Measurements from ENCODE around the gene BAZ2B. TPM values are rescaled to one million over a fixed set of nuclear protein-coding genes. Genes with fewer than 3 reads are reported as not detected.
A peak's percentile ranks its signal among the peaks of the same experiment; 100 is the strongest.

BAZ2B gene
- polyA plus RNA-seq, 1 of the 3 experiments (the other 2 are of a cell fraction): 10.2 TPM

GRCh38 chr2:159620796-159621195, 4.4 kb upstream of the BAZ2B start (continued):
- TF ChIP-seq PBX3 (IDR thresholded peaks at IDR 0.05) (no peak), SIN3A (IDR thresholded peaks at IDR 0.05; ENCODE audit: borderline replicate concordance, low read depth, low read length) (no peak), RCOR1 (IDR thresholded peaks at IDR 0.05; ENCODE audit: low read length) (no peak), USF2 (IDR thresholded peaks at IDR 0.05; ENCODE audit: borderline replicate concordance, low read depth, low read length) (no peak)

GRCh38 chr2:159617646-159618045, 1.3 kb upstream of the BAZ2B start:
- H3K9me3 ChIP-seq: no peaks in the 10 kb centered on the region
- H3K4me3 ChIP-seq (ENCODE audit: low read depth in 2 of 2, low read length in 1 of 2): peak overlapping the region; percentile 80 to 85
- H3K4me2 ChIP-seq: peak overlapping the region; percentile 78
- H3K79me2 ChIP-seq (ENCODE audit: insufficient read depth): peaks cover 43% of the 10 kb centered on the region
- no peaks in the 10 kb centered on the region for H4K20me1 ChIP-seq (ENCODE audit: insufficient read depth)
- H3K4me1 ChIP-seq (ENCODE audit: control insufficient read depth in 1 of 2, insufficient read depth in 2 of 2, low read depth in 1 of 2, low read length in 1 of 2): peaks cover 4 to 10% of the 10 kb centered on the region in 2 experiments; a peak in 2 of 4 replicates
- ChIA-PET CTCF (interaction anchor here (1.3 to 2.9 kb wide), 3 partner anchors 10 to 95 kb away, joined by 3 to 11 read pairs (median 3); partner anchors contain the start of gene MARCHF7), POLR2A (interaction anchor here (1.0 kb wide), 1 partner anchor 94 kb away, joined by 3 read pairs; the partner anchor contains the start of gene MARCHF7)
- TF ChIP-seq MAX (IDR thresholded peaks at IDR 0.05; ENCODE audit: low read depth) (no peak), EZH2phosphoT487 (IDR thresholded peaks at IDR 0.05; ENCODE audit: borderline replicate concordance, low read depth) (no peak), CHD2 (IDR thresholded peaks at IDR 0.05; ENCODE audit: low read length, partially characterized antibody) (peak; percentile 76), SIN3A (IDR thresholded peaks at IDR 0.05; ENCODE audit: borderline replicate concordance, low read depth, low read length) (peak; percentile 48; the same call in 1 of the 2 replicates), RAD21 (IDR thresholded peaks at IDR 0.05; ENCODE audit: low read length) (peak; percentile 31)
- H2AFZ ChIP-seq (ENCODE audit: low read depth): peak overlapping the region; percentile 86; the same call in 1 of the 2 replicates
- H3K27me3 ChIP-seq (ENCODE audit: insufficient read depth): no peaks in the 10 kb centered on the region
- DNase-seq: peak; percentile 50
- H3K36me3 ChIP-seq (replicated peaks in 1 of 2; ENCODE audit: control insufficient read depth in 1 of 2, insufficient read depth in 2 of 2, low read length in 1 of 2): no peaks in the 10 kb centered on the region
- H3K9me2 ChIP-seq: no peaks in the 10 kb centered on the region
- H3K9ac ChIP-seq: peak overlapping the region; percentile 98; the same call in 1 of the 2 replicates
- WGBS (ENCODE audit: low lambda C conversion rate): 2% methylated on average over 2 of the region's 2 CpGs
- peak overlapping the region; percentile 99; a peak in 3 of 4 replicates for H3K27ac ChIP-seq (ENCODE audit: low read depth in 2 of 2, low read length in 1 of 2)
- peaks cover 21% of the 10 kb centered on the region for H3F3A ChIP-seq (replicated peaks; ENCODE audit: insufficient read depth)

GRCh38 chr2:159617100-159617499, 752 bp upstream of the BAZ2B start:
- H2AFZ ChIP-seq (ENCODE audit: low read depth): peak overlapping the region; percentile 86; the same call in 1 of the 2 replicates

More at GRCh38 chr2:159617100-159617499, 752 bp upstream of the BAZ2B start:
- Histone ChIP-seq H3K36me3 (replicated peaks in 1 of 2; ENCODE audit: control insufficient read depth in 1 of 2, insufficient read depth in 2 of 2, low read length in 1 of 2) (no peaks in the 10 kb centered on the region), H3K9ac (peak overlapping the region; percentile 98), H3K9me3 (no peaks in the 10 kb centered on the region), H4K20me1 (ENCODE audit: insufficient read depth) (no peaks in the 10 kb centered on the region), H3F3A (replicated peaks; ENCODE audit: insufficient read depth) (peaks cover 21% of the 10 kb centered on the region), H3K27me3 (ENCODE audit: insufficient read depth) (no peaks in the 10 kb centered on the region), H3K9me2 (no peaks in the 10 kb centered on the region), H3K27ac (ENCODE audit: low read depth in 2 of 2, low read length in 1 of 2) (peak overlapping the region; percentile 99), H3K4me3 (ENCODE audit: low read depth in 2 of 2, low read length in 1 of 2) (peak overlapping the region; percentile 80 to 85), H3K4me1 (ENCODE audit: control insufficient read depth in 1 of 2, insufficient read depth in 2 of 2, low read depth in 1 of 2, low read length in 1 of 2) (peaks cover 6 to 16% of the 10 kb centered on the region in 2 experiments; a peak in 2 of 4 replicates), H3K4me2 (peak overlapping the region; percentile 78), H3K79me2 (ENCODE audit: insufficient read depth) (peaks cover 48% of the 10 kb centered on the region)
- TF ChIP-seq FOXM1 (IDR thresholded peaks at IDR 0.05; ENCODE audit: low read depth): no peak
- no peak for TF ChIP-seq EP300 (IDR thresholded peaks at IDR 0.05; ENCODE audit: borderline replicate concordance in 1 of 2, low read depth in 1 of 2, low read length in 1 of 2)
- TF ChIP-seq SIN3A (IDR thresholded peaks at IDR 0.05; ENCODE audit: borderline replicate concordance, low read depth, low read length): no peak
- TF ChIP-seq USF2 (IDR thresholded peaks at IDR 0.05; ENCODE audit: borderline replicate concordance, low read depth, low read length): no peak
- 6% methylated on average over 4 of the region's 4 CpGs for WGBS (ENCODE audit: low lambda C conversion rate)
- POLR2A ChIA-PET: interaction anchor here (2.6 kb wide), 1 partner anchor 95 kb away, joined by 26 read pairs; the partner anchor contains the start of gene MARCHF7
- CTCF ChIA-PET: interaction anchor here (1.6 to 2.9 kb wide), 2 partner anchors 60 to 95 kb away, joined by 3 to 11 read pairs; partner anchors contain the start of gene MARCHF7
- DNase-seq: no peak
